ENCODE measurements around the gene AGBL4.

GRCh38 chr1:49723662-49724061 lies 300.1 kb downstream of the AGBL4 start:
- TF ChIP-seq CTCF (IDR thresholded peaks at IDR 0.05 in 8 of 11, conservative IDR thresholded peaks at IDR 0.05 in 3 of 11), result no peak
- no peak for TF ChIP-seq POLR2AphosphoS5 (IDR thresholded peaks at IDR 0.05)
- TF ChIP-seq POLR2A (IDR thresholded peaks at IDR 0.05), result no peak
